ENCODE data around the gene GRN.
"Not testable (repeated sequence)": the region's sequence is repeated elsewhere in the genome, so short reads cannot be mapped to it uniquely, and the experiment has no call there.

Gene GRN

GRCh38 chr17:44322236-44322895 lies 22.7 kb upstream of the GRN start:
- Histone ChIP-seq H3K9ac (ENCODE audit: low read depth, low read length) (no peak overlapping the region), H3K4me1 (ENCODE audit: insufficient read depth, low read length) (no peaks in the 10 kb centered on the region), H3K27ac (ENCODE audit: low read depth, low read length) (no peak overlapping the region), H3K27me3 (ENCODE audit: insufficient read depth, low read length) (peaks cover 19% of the 10 kb centered on the region), H3K4me3 (ENCODE audit: low read length) (no peak overlapping the region), H3K36me3 (ENCODE audit: insufficient read depth, low read length) (peaks cover 35% of the 10 kb centered on the region), H3K9me3 (ENCODE audit: insufficient read depth, low read depth, low read length) (no peaks in the 10 kb centered on the region)
- WGBS: 94% methylated on average over 11 of the region's 11 CpGs

GRCh38 chr17:44323359-44324091 lies 21.6 kb upstream of the GRN start:
- WGBS: 64% methylated on average over 25 of the region's 27 CpGs
- Histone ChIP-seq H3K9ac (ENCODE audit: low read depth, low read length) (peak overlapping the region; percentile 82), H3K27me3 (ENCODE audit: insufficient read depth, low read length) (peaks cover 16% of the 10 kb centered on the region), H3K9me3 (ENCODE audit: insufficient read depth, low read depth, low read length) (no peaks in the 10 kb centered on the region), H3K36me3 (ENCODE audit: insufficient read depth, low read length) (peaks cover 35% of the 10 kb centered on the region), H3K4me3 (ENCODE audit: low read length) (peak overlapping the region; percentile 97), H3K27ac (ENCODE audit: low read depth, low read length) (no peak overlapping the region), H3K4me1 (ENCODE audit: insufficient read depth, low read length) (no peaks in the 10 kb centered on the region)

- Histone ChIP-seq H3K27me3 (ENCODE audit: insufficient read depth, low read length) (peaks cover 16% of the 10 kb centered on the region), H3K36me3 (ENCODE audit: insufficient read depth, low read length) (peaks cover 35% of the 10 kb centered on the region), H3K27ac (ENCODE audit: low read depth, low read length) (peak overlapping the region; percentile 40), H3K4me3 (ENCODE audit: low read length) (peak overlapping the region; percentile 97), H3K4me1 (ENCODE audit: insufficient read depth, low read length) (no peaks in the 10 kb centered on the region), H3K9me3 (ENCODE audit: insufficient read depth, low read depth, low read length) (no peaks in the 10 kb centered on the region), H3K9ac (ENCODE audit: low read depth, low read length) (peak overlapping the region; percentile 82)
- WGBS: 2% methylated on average over 38 of the region's 38 CpGs
Observed at GRCh38 chr17:44324092-44324570, 21.0 kb upstream of the GRN start.

GRCh38 chr17:44324571-44325275 lies 20.4 kb upstream of the GRN start, which contains the start of gene SLC25A39:
SLC25A39 (minus strand) TSS chr17:44324823; CDS start chr17:44323562, 1,261 bp downstream.
- no peaks in the 10 kb centered on the region for H3K4me1 ChIP-seq (ENCODE audit: insufficient read depth, low read length)
- no peaks in the 10 kb centered on the region for H3K9me3 ChIP-seq (ENCODE audit: insufficient read depth, low read depth, low read length)
- H3K9ac ChIP-seq (ENCODE audit: low read depth, low read length): peak within 1 kb of the TSS; percentile 82
- H3K27me3 ChIP-seq (ENCODE audit: insufficient read depth, low read length): peaks cover 16% of the 10 kb centered on the region
- peaks cover 29% of the 10 kb centered on the region for H3K36me3 ChIP-seq (ENCODE audit: insufficient read depth, low read length)
- under 1% methylated on average over 85 of the region's 85 CpGs for WGBS
- peak within 1 kb of the TSS; percentile 62 for H3K27ac ChIP-seq (ENCODE audit: low read depth, low read length)
- peak within 1 kb of the TSS; percentile 97 for H3K4me3 ChIP-seq (ENCODE audit: low read length)

- no peak overlapping the region for H3K27ac ChIP-seq (ENCODE audit: low read depth, low read length)
- H3K4me1 ChIP-seq (ENCODE audit: insufficient read depth, low read length): no peaks in the 10 kb centered on the region
- H3K9ac ChIP-seq (ENCODE audit: low read depth, low read length): no peak overlapping the region
- H3K36me3 ChIP-seq (ENCODE audit: insufficient read depth, low read length): peaks cover 7% of the 10 kb centered on the region
- WGBS: 38% methylated on average over 30 of the region's 31 CpGs
- no peaks in the 10 kb centered on the region for H3K9me3 ChIP-seq (ENCODE audit: insufficient read depth, low read depth, low read length)
- H3K4me3 ChIP-seq (ENCODE audit: low read length): no peak overlapping the region
- H3K27me3 ChIP-seq (ENCODE audit: insufficient read depth, low read length): peaks cover 16% of the 10 kb centered on the region
Observed at GRCh38 chr17:44326861-44327444, 18.1 kb upstream of the GRN start.

GRCh38 chr17:44327715-44328449 lies 17.2 kb upstream of the GRN start:
- 93% methylated on average over 5 of the region's 7 CpGs for WGBS
- Histone ChIP-seq H3K27ac (ENCODE audit: low read depth, low read length) (no peak overlapping the region), H3K9ac (ENCODE audit: low read depth, low read length) (no peak overlapping the region), H3K36me3 (ENCODE audit: insufficient read depth, low read length) (no peaks in the 10 kb centered on the region), H3K27me3 (ENCODE audit: insufficient read depth, low read length) (peaks cover 16% of the 10 kb centered on the region), H3K4me1 (ENCODE audit: insufficient read depth, low read length) (no peaks in the 10 kb centered on the region), H3K4me3 (ENCODE audit: low read length) (no peak overlapping the region), H3K9me3 (ENCODE audit: insufficient read depth, low read depth, low read length) (no peaks in the 10 kb centered on the region)

GRCh38 chr17:44329516-44329915 lies 15.6 kb upstream of the GRN start:
- not testable (repeated sequence) for H3K9me3 ChIP-seq (ENCODE audit: insufficient read depth, low read depth, low read length); H3K9ac ChIP-seq (ENCODE audit: low read depth, low read length); H3K4me1 ChIP-seq (ENCODE audit: insufficient read depth, low read length); H3K4me3 ChIP-seq (ENCODE audit: low read length); H3K27ac ChIP-seq (ENCODE audit: low read depth, low read length); H3K36me3 ChIP-seq (ENCODE audit: insufficient read depth, low read length)
- peaks cover 16% of the 10 kb centered on the region for H3K27me3 ChIP-seq (ENCODE audit: insufficient read depth, low read length)
- 96% methylated on average over 5 of the region's 7 CpGs for WGBS

GRCh38 chr17:44330263-44330662 lies 14.8 kb upstream of the GRN start:
- H3K4me1 ChIP-seq (ENCODE audit: insufficient read depth, low read length); H3K4me3 ChIP-seq (ENCODE audit: low read length); H3K27ac ChIP-seq (ENCODE audit: low read depth, low read length); H3K36me3 ChIP-seq (ENCODE audit: insufficient read depth, low read length); H3K9me3 ChIP-seq (ENCODE audit: insufficient read depth, low read depth, low read length); H3K9ac ChIP-seq (ENCODE audit: low read depth, low read length): not testable (repeated sequence)
- 95% methylated on average over 5 of the region's 5 CpGs for WGBS
- H3K27me3 ChIP-seq (ENCODE audit: insufficient read depth, low read length): peaks cover 12% of the 10 kb centered on the region

- H3K9ac ChIP-seq (ENCODE audit: low read depth, low read length): no peak overlapping the region
- no peaks in the 10 kb centered on the region for H3K36me3 ChIP-seq (ENCODE audit: insufficient read depth, low read length)
- 13% methylated on average over 6 of the region's 7 CpGs for WGBS
- no peak overlapping the region for H3K4me3 ChIP-seq (ENCODE audit: low read length)
- no peak overlapping the region for H3K27ac ChIP-seq (ENCODE audit: low read depth, low read length)
- H3K4me1 ChIP-seq (ENCODE audit: insufficient read depth, low read length): no peaks in the 10 kb centered on the region; the same call in 1 of the 2 replicates
- peaks cover 1% of the 10 kb centered on the region; the same call in 1 of the 2 replicates for H3K27me3 ChIP-seq (ENCODE audit: insufficient read depth, low read length)
- H3K9me3 ChIP-seq (ENCODE audit: insufficient read depth, low read depth, low read length): no peaks in the 10 kb centered on the region
Observed at GRCh38 chr17:44331249-44331760, 13.8 kb upstream of the GRN start.

GRCh38 chr17:44333371-44333770 lies 11.7 kb upstream of the GRN start:
- 85% methylated on average over 4 of the region's 5 CpGs for WGBS
- H3K36me3 ChIP-seq (ENCODE audit: insufficient read depth, low read length): no peaks in the 10 kb centered on the region
- H3K27me3 ChIP-seq (ENCODE audit: insufficient read depth, low read length): no peaks in the 10 kb centered on the region
- no peaks in the 10 kb centered on the region for H3K9me3 ChIP-seq (ENCODE audit: insufficient read depth, low read depth, low read length)
- H3K9ac ChIP-seq (ENCODE audit: low read depth, low read length): no peak overlapping the region
- H3K4me1 ChIP-seq (ENCODE audit: insufficient read depth, low read length): no peaks in the 10 kb centered on the region; the same call in 1 of the 2 replicates
- no peak overlapping the region for H3K27ac ChIP-seq (ENCODE audit: low read depth, low read length)
- no peak overlapping the region for H3K4me3 ChIP-seq (ENCODE audit: low read length)

Data from HUES64 (cell line).